Neural cell (in vitro differentiated cells): ENCODE measurements around the gene SLC25A13. TPM values are rescaled to one million over a fixed set of nuclear protein-coding genes. Genes with fewer than 3 reads are reported as not detected.

Experiments used
- H2AFZ ChIP-seq: fragments of 200-600, 300-800 bp; sonication (generic), shearing (Covaris generic); 2 replicates; pipeline ENCODE4 v1.6.0; 2014; ENCODE audit warnings: low read depth, mild to moderate bottlenecking, antibody characterized with exemption, low read length, moderate library complexity
- H3F3A ChIP-seq: fragments of 200-600 bp; shearing (Covaris generic); 2 replicates; pipeline ENCODE4 v1.6.1; 2016; ENCODE audit warnings: mild to moderate bottlenecking, moderate library complexity, mixed read lengths, antibody characterized with exemption, low read length; ENCODE audit not compliant: insufficient read depth, poor library complexity, severe bottlenecking
- H3K27ac ChIP-seq: fragments of 200-600, 300-800 bp; sonication (generic), shearing (Covaris generic); 2 replicates; pipeline ENCODE4 v1.5.1; 2014; ENCODE audit warnings: mild to moderate bottlenecking, low read length, moderate library complexity
- H3K27me3 ChIP-seq: fragments of 300-800, 200-600 bp; sonication (generic), shearing (Covaris generic); 2 replicates; pipeline ENCODE4 v1.6.0; 2014; ENCODE audit warnings: mild to moderate bottlenecking, low read depth, low read length, moderate library complexity; ENCODE audit not compliant: insufficient read depth
- H3K36me3 ChIP-seq: fragments of 300-800, 200-600 bp; sonication (generic), shearing (Covaris generic); 2 replicates; pipeline ENCODE4 v1.5.1; 2014; ENCODE audit warnings: mild to moderate bottlenecking, antibody characterized with exemption, low read length, moderate library complexity; ENCODE audit not compliant: insufficient read depth
- H3K4me2 ChIP-seq: fragments of 300-800, 200-600 bp; sonication (generic), shearing (Covaris generic); 2 replicates; pipeline ENCODE4 v1.6.0; 2014; ENCODE audit warnings: mild to moderate bottlenecking, low read length
- H3K4me3 ChIP-seq: fragments of 300-800, 200-600 bp; sonication (generic), shearing (Covaris generic); 2 replicates; pipeline ENCODE4 v1.5.1; 2014; ENCODE audit warnings: mild to moderate bottlenecking, low read length, moderate library complexity
- H3K79me2 ChIP-seq: fragments of 200-600 bp; shearing (Covaris generic); replicated peaks from 2 replicates; pipeline ENCODE4 v1.6.0; 2014; ENCODE audit warnings: mild to moderate bottlenecking, low read length, moderate library complexity; ENCODE audit not compliant: insufficient read depth
- H3K9ac ChIP-seq: fragments of 300-800, 200-600 bp; sonication (generic), shearing (Covaris generic); 2 replicates; pipeline ENCODE4 v1.6.1; 2016; ENCODE audit warnings: mild to moderate bottlenecking, low read length, mixed read lengths
- H3K9me2 ChIP-seq: fragments of 200-600 bp; shearing (Covaris generic); 2 replicates; pipeline ENCODE4 v1.6.1; 2016; ENCODE audit warnings: mild to moderate bottlenecking, low read length, mixed read lengths; ENCODE audit not compliant: insufficient read depth
- H3K9me3 ChIP-seq: fragments of 200-600, 300-800 bp; sonication (generic), shearing (Covaris generic); 2 replicates; pipeline ENCODE4 v1.6.1; 2016; ENCODE audit warnings: mild to moderate bottlenecking, mixed run types, low read length, moderate library complexity, mixed read lengths
- H4K20me1 ChIP-seq: fragments of 200-600 bp; shearing (Covaris generic); 2 replicates; pipeline ENCODE4 v1.6.1; 2016; ENCODE audit warnings: mild to moderate bottlenecking, mixed run types; ENCODE audit not compliant: insufficient read depth
- CTCF ChIP-seq: fragments of 450-650 bp; IDR thresholded peaks from 2 replicates; pipeline ENCODE4 v1.5.1; 2014; ENCODE audit warnings: antibody characterized with exemption, mild to moderate bottlenecking, moderate library complexity; ENCODE audit not compliant: poor library complexity, severe bottlenecking
- EP300 ChIP-seq: fragments of 450-650 bp; conservative IDR thresholded peaks from 2 replicates; pipeline ENCODE4 v1.6.1; 2014; ENCODE audit warnings: antibody characterized with exemption, mild to moderate bottlenecking, moderate library complexity; ENCODE audit not compliant: poor library complexity, severe bottlenecking
- EZH2 ChIP-seq: fragments of 200-600, 300-800 bp; shearing (Covaris generic), sonication (generic); IDR thresholded peaks from 2 replicates; pipeline ENCODE4 v1.6.1; 2014; ENCODE audit warnings: antibody characterized with exemption, low read length, borderline replicate concordance, mild to moderate bottlenecking; ENCODE audit not compliant: insufficient read depth, poor library complexity, severe bottlenecking
- MXI1 ChIP-seq: fragments of 450-650 bp; conservative IDR thresholded peaks from 2 replicates; pipeline ENCODE4 v1.6.1; 2014; ENCODE audit warnings: antibody characterized with exemption, mild to moderate bottlenecking; ENCODE audit not compliant: poor library complexity, severe bottlenecking
- POLR2AphosphoS5 ChIP-seq: IDR thresholded peaks from 2 replicates; pipeline ENCODE4 v1.6.1; 2012
- RAD21 ChIP-seq: fragments of 450-650 bp; conservative IDR thresholded peaks from 2 replicates; pipeline ENCODE4 v1.6.1; 2014; ENCODE audit warnings: antibody characterized with exemption, mild to moderate bottlenecking, moderate library complexity
- REST ChIP-seq: IDR thresholded peaks from 2 replicates; pipeline ENCODE4 v1.6.1; 2012; ENCODE audit warnings: borderline replicate concordance
- SMC3 ChIP-seq: fragments of 450-650 bp; conservative IDR thresholded peaks from 2 replicates; pipeline ENCODE4 v1.6.1; 2014; ENCODE audit warnings: antibody characterized with exemption, mild to moderate bottlenecking, moderate library complexity; ENCODE audit not compliant: poor library complexity
- TAF1 ChIP-seq: IDR thresholded peaks from 2 replicates; pipeline ENCODE4 v1.6.1; 2012; ENCODE audit warnings: low read depth
- polyA plus RNA-seq: library from polyadenylated mRNA; depleted of rRNA; stranded (reverse); fragments of >200 nt; gene quantifications from 2 replicates; pipeline ENCODE4 v1.2.3, GENCODE V29; 2014

The SLC25A13 gene
- polyA plus RNA-seq, 1 donor from 2014 or later: 20.2 TPM

- Histone ChIP-seq H4K20me1 (no peaks in the 10 kb centered on the region), H3K36me3 (no peaks in the 10 kb centered on the region), H3K27ac (no peak overlapping the region), H3K9ac (no peak overlapping the region), H3K4me3 (no peak overlapping the region), H3K9me3 (no peaks in the 10 kb centered on the region), H2AFZ (no peak overlapping the region), H3K79me2 (peaks cover 5% of the 10 kb centered on the region), H3F3A (no peaks in the 10 kb centered on the region), H3K9me2 (no peaks in the 10 kb centered on the region), H3K4me2 (no peak overlapping the region), H3K27me3 (no peaks in the 10 kb centered on the region)
- TF ChIP-seq MXI1 (no peak), RAD21 (peak; percentile 43), CTCF (no peak), SMC3 (peak; percentile 38)
These were observed 138.7 kb downstream of the SLC25A13 start for GRCh38 chr7:96183163-96183670.

GRCh38 chr7:96182424-96183158 is 139.3 kb downstream of the SLC25A13 start:
- H3F3A ChIP-seq: no peaks in the 10 kb centered on the region
- no peaks in the 10 kb centered on the region for H3K9me3 ChIP-seq
- no peaks in the 10 kb centered on the region for H3K9me2 ChIP-seq
- no peaks in the 10 kb centered on the region for H4K20me1 ChIP-seq
- H3K4me2 ChIP-seq: no peak overlapping the region
- H2AFZ ChIP-seq: no peak overlapping the region
- peaks cover 5% of the 10 kb centered on the region for H3K79me2 ChIP-seq
- H3K36me3 ChIP-seq: no peaks in the 10 kb centered on the region
- no peaks in the 10 kb centered on the region for H3K27me3 ChIP-seq
- no peak for TF ChIP-seq REST
- TF ChIP-seq TAF1: no peak
- TF ChIP-seq RAD21: no peak
- TF ChIP-seq EP300: no peak
- TF ChIP-seq EZH2: no peak
- TF ChIP-seq POLR2AphosphoS5: no peak
- TF ChIP-seq SMC3: no peak
- no peak for TF ChIP-seq CTCF
- TF ChIP-seq MXI1: no peak
- no peak overlapping the region for H3K9ac ChIP-seq
- H3K27ac ChIP-seq: no peak overlapping the region
- H3K4me3 ChIP-seq: no peak overlapping the region
